K562 treated with DMSO at 1 percent for 4 hours (cell line): Measurements from ENCODE around the gene SPDYE6. TPM values are rescaled to one million over a fixed set of nuclear protein-coding genes. Genes with fewer than 3 reads are reported as not detected.

ENCODE experiments used
- total RNA-seq: library from RNA; unstranded; fragments of 300-600 nt; gene quantifications from 2 replicates; pipeline ENCODE4 v1.2.3, GENCODE V29; 2022; ENCODE audit not compliant: insufficient read depth

SPDYE6 gene, protein sequence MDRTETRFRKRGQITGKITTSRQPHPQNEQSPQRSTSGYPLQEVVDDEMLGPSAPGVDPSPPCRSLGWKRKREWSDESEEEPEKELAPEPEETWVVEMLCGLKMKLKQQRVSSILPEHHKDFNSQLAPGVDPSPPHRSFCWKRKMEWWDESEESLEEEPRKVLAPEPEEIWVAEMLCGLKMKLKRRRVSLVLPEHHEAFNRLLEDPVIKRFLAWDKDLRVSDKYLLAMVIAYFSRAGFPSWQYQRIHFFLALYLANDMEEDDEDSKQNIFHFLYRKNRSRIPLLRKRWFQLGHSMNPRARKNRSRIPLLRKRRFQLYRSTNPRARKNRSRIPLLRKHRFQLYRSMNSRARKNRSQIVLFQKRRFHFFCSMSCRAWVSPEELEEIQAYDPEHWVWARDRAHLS
- not detected in 2 replicates for total RNA-seq

DNA sequence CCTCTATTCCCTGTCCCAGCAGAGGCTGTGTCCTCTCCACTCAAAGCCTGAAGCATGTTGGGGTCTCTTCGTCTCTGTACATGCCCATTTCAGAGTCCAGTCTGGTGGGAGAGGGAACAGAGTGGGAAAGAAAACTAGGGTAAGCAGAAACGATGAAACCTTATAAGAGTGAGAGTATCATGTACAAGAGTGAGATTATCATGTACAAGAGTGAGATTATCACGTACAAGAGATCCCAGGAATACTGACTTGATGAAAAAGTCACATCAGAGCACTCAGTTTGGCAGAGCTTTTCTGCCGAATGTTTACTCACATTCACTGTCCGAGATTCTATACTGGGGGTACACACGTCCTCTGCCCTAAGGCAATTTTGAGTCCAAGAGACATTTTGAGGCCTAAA is at the start of gene SPDYE6:
SPDYE6 (minus strand) TSS at position 101 of the 400 bp plus-strand sequence. CDS start 421 bp downstream, outside the sequence.

DNA sequence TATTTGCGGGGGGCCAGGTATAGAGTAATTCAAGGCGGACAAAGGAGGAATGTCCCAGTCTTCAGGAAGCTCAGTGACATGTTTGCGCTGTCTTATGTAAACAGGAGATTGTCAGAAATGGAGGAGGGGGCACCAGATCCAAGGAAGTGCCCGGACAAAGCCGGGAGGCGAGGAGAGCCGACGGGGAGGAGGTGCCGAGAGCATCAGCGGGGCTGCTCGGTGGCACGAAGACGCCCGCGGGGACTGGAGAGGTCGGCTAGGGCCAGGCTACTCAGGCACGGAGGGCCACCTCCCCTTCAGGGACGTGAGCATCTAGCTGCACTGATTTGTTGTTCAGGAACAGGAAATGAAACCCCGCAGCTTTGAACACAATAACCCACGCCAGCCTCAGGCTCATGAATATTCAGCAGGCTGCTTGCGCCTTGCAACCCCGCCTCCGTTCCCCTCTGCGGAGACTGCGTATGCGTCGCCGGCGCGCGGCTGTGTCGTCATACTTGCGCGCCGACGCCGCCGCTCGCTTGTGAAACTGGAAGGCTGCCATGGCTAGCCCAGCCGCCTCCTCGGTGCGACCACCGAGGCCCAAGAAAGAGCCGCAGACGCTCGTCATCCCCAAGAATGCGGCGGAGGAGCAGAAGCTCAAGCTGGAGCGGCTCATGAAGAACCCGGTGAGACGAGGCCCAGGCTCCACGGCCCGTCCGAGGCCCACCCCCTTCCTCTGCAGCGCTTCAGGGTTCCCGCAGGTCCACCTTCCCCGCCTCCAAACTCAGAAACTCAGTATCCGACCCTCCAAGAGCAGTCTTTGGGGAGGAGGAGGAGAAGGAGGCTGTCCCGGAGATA is 39.8 kb upstream of the SPDYE6 start, which contains the start of gene PRKRIP1:
PRKRIP1 (plus strand) TSS at position 491 of the 837 bp plus-strand sequence; CDS start at position 540, 49 bp downstream.

Other genes with a start within 250 kb of the SPDYE6 start
- 1.3 and 2.0 TPM in 2 replicates for gene SH2B2, start 69.6 kb downstream of the SPDYE6 start, total RNA-seq
- 26.0 and 27.3 TPM in 2 replicates for gene PRKRIP1, start 39.9 kb upstream of the SPDYE6 start, total RNA-seq
- 38.7 and 56.0 TPM in 2 replicates for gene ORAI2, start 77.1 kb upstream of the SPDYE6 start, total RNA-seq
- 5.9 and 7.2 TPM in 2 replicates for gene ALKBH4, start 108.4 kb upstream of the SPDYE6 start, total RNA-seq
- 48.7 and 58.7 TPM in 2 replicates for gene LRWD1, start 108.5 kb upstream of the SPDYE6 start, total RNA-seq
- 130 and 146 TPM in 2 replicates for gene POLR2J, start 122.5 kb upstream of the SPDYE6 start, total RNA-seq
- 4.9 and 13.9 TPM in 2 replicates for gene RASA4B, start 161.3 kb upstream of the SPDYE6 start, total RNA-seq
- gene UPK3BL2, start 187.3 kb upstream of the SPDYE6 start, total RNA-seq, result 6.5 and 8.8 TPM in 2 replicates
- gene SPDYE2, start 194.8 kb upstream of the SPDYE6 start, total RNA-seq, result 1.0 TPM in 1 of 2 replicates, not detected in the other
- gene POLR2J3, start 216.1 kb upstream of the SPDYE6 start, total RNA-seq, result 26.0 and 30.4 TPM in 2 replicates